ENCODE results near the gene DSCAML1. TPM values are rescaled to one million over a fixed set of nuclear protein-coding genes. Genes with fewer than 3 reads are reported as not detected.

Gene DSCAML1
- total and polyA plus RNA-seq, 4 donors = 0.18 to 1.5 (median 1.1) TPM

GRCh38 chr11:117559698-117560097 lies 237.3 kb downstream of the DSCAML1 start:
- Histone ChIP-seq H3K27me3 (ENCODE audit: control insufficient read depth in 3 of 3, insufficient read depth in 3 of 3, low read length in 2 of 3) (peaks cover 0 to 23% (median 0%) of the 10 kb centered on the region in 3 donors), H3K4me3 (no peak overlapping the region), H3K9ac (ENCODE audit: insufficient read depth in 1 of 2, low read length in 2 of 2) (no peak overlapping the region), H3K9me3 (ENCODE audit: control insufficient read depth in 4 of 4, insufficient read depth in 3 of 4, low read length in 3 of 4) (no peaks in the 10 kb centered on the region), H3K27ac (ENCODE audit: low read depth in 1 of 2, low read length in 1 of 2) (no peak overlapping the region), H3K4me1 (ENCODE audit: control insufficient read depth in 5 of 5, insufficient read depth in 5 of 5, low read length in 5 of 5) (no peaks in the 10 kb centered on the region), H3K36me3 (ENCODE audit: control insufficient read depth in 4 of 4, insufficient read depth in 4 of 4, low read length in 4 of 4) (no peaks in the 10 kb centered on the region)
- ATAC-seq (ENCODE audit: insufficient read depth, low FRiP score) = no peak
- no peak for DNase-seq
- no peak for TF ChIP-seq CTCF (IDR thresholded peaks at IDR 0.05; ENCODE audit: control extremely low read depth, extremely low read depth)
- 49 to 86% methylated on average over 5 of the region's 5 CpGs for WGBS, 2 donors

DNA sequence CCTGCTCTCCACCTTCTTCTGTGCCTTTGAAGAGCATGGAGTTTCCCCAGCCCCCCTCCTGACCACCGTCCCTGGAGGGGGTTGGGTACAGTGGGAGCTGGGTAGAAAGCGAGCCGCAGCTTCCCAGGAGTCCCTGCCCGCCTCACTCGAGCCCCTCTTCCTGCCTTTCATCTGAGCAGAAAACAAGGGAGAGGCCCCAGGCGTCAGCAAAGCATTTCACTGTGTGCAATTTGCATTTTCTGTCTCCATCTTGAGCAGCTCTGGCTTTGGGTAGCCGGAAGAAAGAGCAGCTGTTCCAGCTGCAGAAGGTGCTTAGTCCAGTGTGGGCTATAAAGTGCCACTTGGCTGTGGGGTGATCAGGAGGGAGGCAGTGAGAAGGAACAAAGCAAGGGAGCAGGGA lies 239.7 kb downstream of the DSCAML1 start:
- H3K4me1 ChIP-seq (ENCODE audit: control insufficient read depth in 5 of 5, insufficient read depth in 5 of 5, low read length in 5 of 5) = no peaks in the 10 kb centered on the region
- no peaks in the 10 kb centered on the region for H3K36me3 ChIP-seq (ENCODE audit: control insufficient read depth in 4 of 4, insufficient read depth in 4 of 4, low read length in 4 of 4)
- no peak overlapping the region for H3K4me3 ChIP-seq
- peak in 1 of 3 donors; percentile 3 for DNase-seq
- peaks cover 0 to 2% (median 0%) of the 10 kb centered on the region in 4 donors for H3K9me3 ChIP-seq (ENCODE audit: control insufficient read depth in 4 of 4, insufficient read depth in 3 of 4, low read length in 3 of 4)
- peaks cover 0 to 21% (median 0%) of the 10 kb centered on the region in 3 donors for H3K27me3 ChIP-seq (ENCODE audit: control insufficient read depth in 3 of 3, insufficient read depth in 3 of 3, low read length in 2 of 3)
- no peak for TF ChIP-seq CTCF (IDR thresholded peaks at IDR 0.05; ENCODE audit: control extremely low read depth, extremely low read depth)
- ATAC-seq (ENCODE audit: insufficient read depth, low FRiP score) = no peak
- 55 to 68% methylated on average over 7 of the region's 7 CpGs for WGBS, 2 donors
- H3K9ac ChIP-seq (ENCODE audit: insufficient read depth in 1 of 2, low read length in 2 of 2) = no peak overlapping the region
- H3K27ac ChIP-seq (ENCODE audit: low read depth in 1 of 2, low read length in 1 of 2) = no peak overlapping the region

DNA sequence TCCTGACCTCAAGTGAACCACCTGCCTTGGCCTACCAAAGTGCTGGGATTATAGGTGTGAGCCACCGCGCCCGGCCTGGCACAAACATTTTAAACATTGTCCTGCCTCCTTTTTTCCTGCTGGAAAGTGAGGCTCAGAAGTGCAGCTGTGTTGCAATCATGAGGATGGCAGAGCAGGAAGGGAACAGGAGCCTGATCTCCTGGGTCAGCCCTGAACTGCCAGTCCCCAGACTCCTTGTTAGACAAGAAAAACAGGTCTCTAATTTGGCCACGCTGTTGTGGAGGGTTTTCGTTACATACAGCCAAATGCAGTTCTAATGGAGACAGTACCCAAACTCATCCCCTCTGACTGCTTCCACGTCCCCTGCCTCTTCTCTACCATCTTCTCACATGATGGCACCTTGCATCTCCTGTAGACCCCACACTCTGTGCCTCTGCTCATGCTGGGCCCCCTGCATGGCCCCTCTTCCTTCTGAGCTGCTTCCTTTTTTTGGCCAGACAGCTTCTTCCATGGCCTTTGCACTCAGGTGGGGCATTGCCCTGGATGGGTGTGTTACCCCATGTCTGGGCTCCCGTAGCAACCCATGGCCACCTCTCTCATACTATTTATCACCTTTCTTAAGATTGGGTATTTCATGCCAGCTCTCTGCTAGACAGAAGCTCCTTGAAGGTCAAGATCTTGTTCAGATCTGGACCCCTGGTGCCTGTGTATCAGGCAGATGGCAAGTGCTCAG lies 242.2 kb downstream of the DSCAML1 start:
- peaks cover 0 to 14% (median 1%) of the 10 kb centered on the region in 3 donors for H3K27me3 ChIP-seq (ENCODE audit: control insufficient read depth in 3 of 3, insufficient read depth in 3 of 3, low read length in 2 of 3)
- no peak overlapping the region for H3K9ac ChIP-seq (ENCODE audit: insufficient read depth in 1 of 2, low read length in 2 of 2)
- peak in 2 of 3 donors; percentile 9 to 28 for DNase-seq
- H3K9me3 ChIP-seq (ENCODE audit: control insufficient read depth in 4 of 4, insufficient read depth in 3 of 4, low read length in 3 of 4) = peaks cover 0 to 2% (median 0%) of the 10 kb centered on the region in 4 donors
- H3K4me1 ChIP-seq (ENCODE audit: control insufficient read depth in 5 of 5, insufficient read depth in 5 of 5, low read length in 5 of 5) = no peaks in the 10 kb centered on the region
- ATAC-seq (ENCODE audit: insufficient read depth, low FRiP score) = no peak
- 66 to 78% methylated on average over 7 of the region's 7 CpGs for WGBS, 2 donors
- no peak overlapping the region for H3K27ac ChIP-seq (ENCODE audit: low read depth in 1 of 2, low read length in 1 of 2)
- no peak for TF ChIP-seq CTCF (IDR thresholded peaks at IDR 0.05; ENCODE audit: control extremely low read depth, extremely low read depth)
- H3K36me3 ChIP-seq (ENCODE audit: control insufficient read depth in 4 of 4, insufficient read depth in 4 of 4, low read length in 4 of 4) = no peaks in the 10 kb centered on the region
- H3K4me3 ChIP-seq = no peak overlapping the region
